OCI-LY7 (cell line): Measurements from ENCODE around the gene RELN. TPM values are rescaled to one million over a fixed set of nuclear protein-coding genes. Genes with fewer than 3 reads are reported as not detected.

Source experiments
- BruUV-seq: library from RNA; stranded (reverse); fragments of 400-500 nt; replicated peaks from 2 replicates; lab custom pipeline; 2021; lab: Mats Ljungman, UMichigan
- CTCF ChIA-PET: fragments of 300-600 bp; sonication (Branson Sonifier 250); formaldehyde crosslinking; loops from one replicate; lab custom pipeline; 2022; ENCODE audit warnings: antibody characterized with exemption; ENCODE audit not compliant: unreplicated experiment; lab: Charles Lee
- POLR2A ChIA-PET: fragments of 300-600 bp; sonication (Branson Sonifier 250); formaldehyde crosslinking; loops from one replicate; lab custom pipeline; 2022; ENCODE audit warnings: antibody characterized with exemption; lab: Charles Lee
- DNase-seq: peaks from one replicate; pipeline ENCODE4 v3.0.0-alpha.2; 2015; ENCODE audit warnings: low spot score
- H2AFZ ChIP-seq: fragments of 200-600 bp; sonication (generic), shearing (Covaris generic); 2 replicates; pipeline ENCODE4 v1.6.1; 2014; ENCODE audit warnings: mild to moderate bottlenecking, antibody characterized with exemption, low read length, moderate library complexity
- H3K27ac ChIP-seq: fragments of 200-600 bp; sonication (generic); 2 replicates; pipeline ENCODE4 v1.5.1; 2014; ENCODE audit warnings: mixed run types, low read depth, mild to moderate bottlenecking, moderate library complexity, low read length, inconsistent platforms; ENCODE audit not compliant: poor library complexity, severe bottlenecking
- H3K36me3 ChIP-seq: fragments of 200-600 bp; sonication (generic); 2 replicates; pipeline ENCODE4 v1.6.1; 2014; ENCODE audit warnings: mild to moderate bottlenecking, antibody characterized with exemption, low read length, moderate library complexity, mixed read lengths; ENCODE audit not compliant: insufficient read depth
- H3K4me1 ChIP-seq: fragments of 200-600 bp; sonication (generic); 2 replicates; pipeline ENCODE4 v1.5.1; 2014; ENCODE audit warnings: mild to moderate bottlenecking, low read length; ENCODE audit not compliant: insufficient read depth, poor library complexity, severe bottlenecking
- H3K4me2 ChIP-seq: fragments of 200-600 bp; sonication (generic); 2 replicates; pipeline ENCODE4 v1.6.1; 2014; ENCODE audit warnings: mild to moderate bottlenecking, low read length
- H3K4me3 ChIP-seq: fragments of 200-600 bp; sonication (generic); 2 replicates; pipeline ENCODE4 v1.5.1; 2014; ENCODE audit warnings: mild to moderate bottlenecking, low read depth, low read length; ENCODE audit not compliant: poor library complexity, severe bottlenecking
- H3K79me2 ChIP-seq: fragments of 200-600 bp; sonication (generic); 2 replicates; pipeline ENCODE4 v1.6.1; 2016; ENCODE audit warnings: low read depth, mild to moderate bottlenecking, low read length, moderate library complexity, mixed read lengths; ENCODE audit not compliant: insufficient read depth
- H3K9me2 ChIP-seq: fragments of 200-600 bp; sonication (generic); 2 replicates; pipeline ENCODE4 v1.6.1; 2016; ENCODE audit warnings: mild to moderate bottlenecking, low read length, mixed read lengths; ENCODE audit not compliant: insufficient read depth
- H3K9me3 ChIP-seq: fragments of 200-600 bp; sonication (generic); 2 replicates; pipeline ENCODE4 v1.6.1; 2014; ENCODE audit warnings: mild to moderate bottlenecking, mixed run types, low read length, mixed read lengths
- H4K20me1 ChIP-seq: fragments of 200-600 bp; sonication (generic); 2 replicates; pipeline ENCODE4 v1.6.1; 2014; ENCODE audit warnings: mild to moderate bottlenecking, antibody characterized with exemption, low read length, moderate library complexity, mixed read lengths; ENCODE audit not compliant: insufficient read depth
- CTCF ChIP-seq: fragments of 200-600 bp; sonication (generic); conservative IDR thresholded peaks from 2 replicates; pipeline ENCODE4 v1.5.1; 2014; ENCODE audit warnings: mild to moderate bottlenecking, antibody characterized with exemption, low read length, moderate library complexity, mixed read lengths
- EZH2phosphoT487 ChIP-seq: fragments of 200-600 bp; sonication (generic); IDR thresholded peaks from 2 replicates; pipeline ENCODE4 v1.6.1; 2018; ENCODE audit warnings: low read depth, borderline replicate concordance, mild to moderate bottlenecking, mixed run types, antibody characterized with exemption, low read length, moderate library complexity, mixed read lengths
- intact Hi-C: fragments of 100-400 bp; cut with micrococcal nuclease; formaldehyde crosslinking; loops from one replicate; pipeline ENCODE4 v1.10.0; 2022; ENCODE audit not compliant: unreplicated experiment
- total RNA-seq, 2 experiments: library from RNA; depleted of rRNA in 1 of 2; stranded (reverse); fragments of >200 nt in 1 of 2; shearing (Covaris generic) in 1 of 2; gene quantifications; 2 replicates each; pipeline ENCODE4 v1.2.3, GENCODE V29; 2014 to 2022

Gene RELN
- total RNA-seq, 2 experiments from 2014 or later, result not detected

DNA sequence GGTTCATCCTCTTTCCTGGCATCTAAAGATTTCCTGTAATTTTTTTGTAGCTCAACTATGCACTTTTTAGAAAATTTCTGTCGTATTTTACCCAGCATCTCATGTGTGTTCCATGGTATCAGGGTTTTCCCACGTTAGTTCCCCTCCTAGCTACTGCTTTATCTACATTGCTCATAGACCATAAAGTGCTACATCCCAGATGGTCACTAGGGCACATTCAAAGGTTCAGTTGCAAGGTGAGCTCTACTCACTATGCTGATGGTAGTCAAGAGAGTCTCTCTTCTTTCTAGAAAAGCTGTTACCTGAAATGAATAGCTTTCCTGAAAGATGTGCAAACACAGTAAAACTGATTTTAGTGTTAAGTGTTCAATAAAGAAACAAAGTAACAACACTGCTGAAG is 33.5 kb downstream of the RELN start:
- Histone ChIP-seq H3K36me3 (no peaks in the 10 kb centered on the region), H3K4me3 (no peak overlapping the region), H3K4me2 (no peak overlapping the region), H3K4me1 (no peaks in the 10 kb centered on the region), H3K27ac (no peak overlapping the region), H3K79me2 (no peaks in the 10 kb centered on the region), H3K9me2 (no peaks in the 10 kb centered on the region), H2AFZ (no peak overlapping the region), H4K20me1 (no peaks in the 10 kb centered on the region), H3K9me3 (no peaks in the 10 kb centered on the region)
- intact Hi-C loops, result no loop called here
- DNase-seq, result no peak
- no TSS peak for BruUV-seq
- POLR2A ChIA-PET, result interaction anchor here (1.3 kb wide), 1 partner anchor 17 kb away, joined by 5 read pairs; no protein-coding TSS in a partner anchor
- CTCF ChIA-PET, result no interaction called here
- TF ChIP-seq EZH2phosphoT487, result no peak
- no peak for TF ChIP-seq CTCF

- H3K4me2 ChIP-seq, result no peak overlapping the region
- H3K79me2 ChIP-seq, result no peaks in the 10 kb centered on the region
- H3K4me1 ChIP-seq, result no peaks in the 10 kb centered on the region
- H3K4me3 ChIP-seq, result no peak overlapping the region
- no peak for DNase-seq
- H3K36me3 ChIP-seq, result no peaks in the 10 kb centered on the region
- H3K9me2 ChIP-seq, result no peaks in the 10 kb centered on the region
- POLR2A ChIA-PET, result interaction anchor here (0.6 to 1.1 kb wide), 4 partner anchors 71 to 1937 kb away, joined by 3 to 5 read pairs (median 3); no protein-coding TSS in a partner anchor
- CTCF ChIA-PET, result no interaction called here
- TF ChIP-seq EZH2phosphoT487 (no peak), CTCF (no peak)
- H3K9me3 ChIP-seq, result no peaks in the 10 kb centered on the region
- H2AFZ ChIP-seq, result no peak overlapping the region
- H3K27ac ChIP-seq, result no peak overlapping the region
- H4K20me1 ChIP-seq, result no peaks in the 10 kb centered on the region
- intact Hi-C loops, result no loop called here
- no TSS peak for BruUV-seq
These were observed 37.0 kb downstream of the RELN start for GRCh38 chr7:103952408-103952807.

DNA sequence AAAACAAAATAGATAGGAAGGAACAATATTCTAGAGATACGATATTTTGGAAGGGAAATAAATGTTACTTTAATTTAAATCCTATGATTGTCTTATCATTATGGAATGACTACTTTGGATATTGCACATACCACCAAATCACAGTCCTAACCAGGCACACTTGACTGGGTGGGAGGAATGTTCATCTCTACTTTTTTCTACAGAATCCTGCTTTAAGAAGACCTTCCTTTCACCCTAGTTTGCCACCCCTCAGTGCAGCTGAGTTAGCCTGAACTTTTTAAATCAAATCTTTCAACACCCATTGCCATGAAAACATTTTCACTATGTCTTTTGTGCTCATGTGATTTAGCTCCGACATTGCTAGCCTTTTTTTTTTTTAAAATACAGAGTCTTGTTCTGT is 38.1 kb downstream of the RELN start:
- Histone ChIP-seq H3K4me1 (no peaks in the 10 kb centered on the region), H3K27ac (no peak overlapping the region), H3K79me2 (no peaks in the 10 kb centered on the region), H3K9me2 (no peaks in the 10 kb centered on the region), H3K4me3 (no peak overlapping the region), H3K9me3 (no peaks in the 10 kb centered on the region), H4K20me1 (no peaks in the 10 kb centered on the region), H3K4me2 (no peak overlapping the region), H3K36me3 (no peaks in the 10 kb centered on the region), H2AFZ (no peak overlapping the region)
- DNase-seq, result no peak
- CTCF ChIA-PET, result no interaction called here
- intact Hi-C loops, result no loop called here
- POLR2A ChIA-PET, result no interaction called here
- TF ChIP-seq EZH2phosphoT487 (no peak), CTCF (no peak)
- no TSS peak for BruUV-seq
